ENCODE results near the gene ZNF516. TPM values are rescaled to one million over a fixed set of nuclear protein-coding genes. Genes with fewer than 3 reads are reported as not detected.

Gene ZNF516
- total RNA-seq, 3 donors from 2014 or later, result 22.0 to 47.9 (median 23.2) TPM

GRCh38 chr18:76353500-76353899, 141.5 kb downstream of the ZNF516 start:
- ATAC-seq, result no peak
- no peaks in the 10 kb centered on the region for H3K36me3 ChIP-seq (ENCODE audit: low read depth)
- H3K4me3 ChIP-seq, result no peak overlapping the region
- DNase-seq, result no peak
- intact Hi-C loops (cut with DNase I, micrococcal nuclease), result no loop called here
- no peaks in the 10 kb centered on the region for H3K9me3 ChIP-seq
- no peaks in the 10 kb centered on the region for H3K4me1 ChIP-seq (ENCODE audit: low read depth)
- TF ChIP-seq CTCF (IDR thresholded peaks at IDR 0.05), result no peak

DNA sequence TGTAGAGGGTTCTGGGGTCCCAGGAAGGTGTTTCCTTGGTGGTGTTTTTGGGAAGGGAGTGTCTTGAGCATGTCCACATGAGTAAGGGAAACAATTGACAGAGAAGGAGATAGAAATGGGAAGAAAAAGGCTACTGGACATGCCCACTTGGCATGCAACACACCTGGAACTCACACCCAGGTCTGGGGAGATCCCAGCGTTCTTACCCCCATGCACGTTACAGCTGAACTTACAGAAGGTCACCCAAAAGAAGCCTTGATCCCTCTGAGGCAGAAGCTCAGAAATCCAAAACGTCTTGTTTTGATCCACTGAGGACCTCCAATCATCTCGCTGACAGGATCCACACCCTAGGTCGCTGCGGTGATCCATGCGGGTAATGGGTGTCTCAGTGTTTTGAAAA, 142.0 kb downstream of the ZNF516 start:
- TF ChIP-seq CTCF (IDR thresholded peaks at IDR 0.05), result no peak
- Histone ChIP-seq H3K4me1 (ENCODE audit: low read depth) (no peaks in the 10 kb centered on the region), H3K36me3 (ENCODE audit: low read depth) (no peaks in the 10 kb centered on the region), H3K9me3 (no peaks in the 10 kb centered on the region), H3K4me3 (no peak overlapping the region)
- intact Hi-C loops (cut with DNase I, micrococcal nuclease), result no loop called here
- no peak for ATAC-seq
- DNase-seq, result no peak

GRCh38 chr18:76351961-76352581, 143.0 kb downstream of the ZNF516 start:
- Histone ChIP-seq H3K36me3 (ENCODE audit: low read depth) (no peaks in the 10 kb centered on the region), H3K4me1 (ENCODE audit: low read depth) (no peaks in the 10 kb centered on the region), H3K9me3 (no peaks in the 10 kb centered on the region), H3K4me3 (no peak overlapping the region)
- DNase-seq (peak in 2 of 3 donors; percentile 44 to 49), ATAC-seq (peak; percentile 57)
- TF ChIP-seq CTCF (IDR thresholded peaks at IDR 0.05), result no peak
- intact Hi-C loops (cut with DNase I, micrococcal nuclease), result no loop called here

- DNase-seq (no peak), ATAC-seq (no peak)
- intact Hi-C loops (cut with DNase I, micrococcal nuclease), result no loop called here
- no peaks in the 10 kb centered on the region for H3K36me3 ChIP-seq (ENCODE audit: low read depth)
- no peak for TF ChIP-seq CTCF (IDR thresholded peaks at IDR 0.05)
- no peak overlapping the region for H3K4me3 ChIP-seq
- no peaks in the 10 kb centered on the region for H3K9me3 ChIP-seq
- no peaks in the 10 kb centered on the region for H3K4me1 ChIP-seq (ENCODE audit: low read depth)
These were observed 144.7 kb downstream of the ZNF516 start for GRCh38 chr18:76350134-76351025.

DNA sequence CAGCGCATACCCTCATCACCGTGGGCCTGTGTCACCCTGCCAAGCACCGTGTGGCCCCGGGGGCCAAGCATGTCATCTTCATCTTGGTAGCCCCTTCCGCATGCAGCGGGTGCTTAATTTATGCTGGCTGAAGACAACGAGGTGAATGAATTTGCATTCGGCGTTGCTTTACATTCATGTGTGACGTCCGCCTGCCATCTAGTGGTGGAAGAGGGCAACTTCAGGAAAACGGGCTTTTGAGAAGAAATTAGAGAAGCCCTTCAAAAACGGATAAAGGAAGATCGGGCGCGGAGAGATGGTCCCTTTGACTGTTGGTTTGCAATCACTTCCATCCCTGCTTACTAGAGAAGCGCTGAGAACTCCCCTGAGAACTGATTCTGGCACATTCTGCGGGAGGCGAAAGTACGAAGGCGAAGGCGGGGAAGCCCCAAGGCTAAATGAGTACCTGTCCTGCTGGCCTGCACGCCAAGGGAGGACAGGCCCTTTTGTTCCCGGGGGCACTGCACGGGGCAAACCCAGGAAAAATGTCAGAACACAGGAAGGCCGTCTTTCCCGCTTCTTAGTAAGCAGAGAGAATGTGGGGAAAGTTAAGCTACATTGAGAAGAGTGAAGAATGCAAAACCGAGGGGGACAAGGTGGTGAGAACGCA, 145.9 kb downstream of the ZNF516 start:
- no peak overlapping the region for H3K4me3 ChIP-seq

More for the DNA sequence above, 145.9 kb downstream of the ZNF516 start:
- Histone ChIP-seq H3K4me1 (ENCODE audit: low read depth) (no peaks in the 10 kb centered on the region), H3K36me3 (ENCODE audit: low read depth) (no peaks in the 10 kb centered on the region), H3K9me3 (no peaks in the 10 kb centered on the region)
- ATAC-seq (peak; percentile 71), DNase-seq (peak in 2 of 3 donors; percentile 59 to 75)
- TF ChIP-seq CTCF (IDR thresholded peaks at IDR 0.05), result peak; percentile 65
- intact Hi-C loops (cut with DNase I, micrococcal nuclease), result no loop called here
